GM23338 (cell line): ENCODE data around the gene PCDHA9. TPM values are rescaled to one million over a fixed set of nuclear protein-coding genes. Genes with fewer than 3 reads are reported as not detected.
"Not testable (repeated sequence)": the region's sequence is repeated elsewhere in the genome, so short reads cannot be mapped to it uniquely, and the experiment has no call there.

Source experiments
- ATAC-seq: fragments of 200-7000 bp; cut with Tn5 transposase; 3 replicates; pipeline ENCODE4 v1.9.1; 2020
- DNase-seq: peaks from one replicate; pipeline ENCODE4 v3.0.0-alpha.2; 2015; ENCODE audit warnings: low spot score
- H2AFZ ChIP-seq: fragments of 200-600 bp; sonication (generic); 2 replicates; pipeline ENCODE4 v1.8.0; 2016; ENCODE audit warnings: antibody characterized with exemption, mild to moderate bottlenecking, moderate library complexity
- H3F3A ChIP-seq: fragments of 200-600 bp; sonication (generic); replicated peaks from 2 replicates; pipeline ENCODE4 v1.8.0; 2017; ENCODE audit warnings: antibody characterized with exemption, mixed run types, low read depth
- H3K27ac ChIP-seq: fragments of 200-600 bp; sonication (generic); 2 replicates; pipeline ENCODE4 v1.6.1; 2016; ENCODE audit warnings: low read depth
- H3K27me3 ChIP-seq: fragments of 200-600 bp; sonication (generic); 2 replicates; pipeline ENCODE4 v1.8.0; 2016; ENCODE audit warnings: mild to moderate bottlenecking, mixed run types, moderate library complexity; ENCODE audit not compliant: insufficient read depth
- H3K36me3 ChIP-seq: fragments of 200-600 bp; sonication (generic); 2 replicates; pipeline ENCODE4 v1.8.0; 2016; ENCODE audit warnings: mild to moderate bottlenecking; ENCODE audit not compliant: insufficient read depth
- H3K4me1 ChIP-seq: fragments of 200-600 bp; sonication (generic); 2 replicates; pipeline ENCODE4 v1.8.0; 2016; ENCODE audit warnings: mild to moderate bottlenecking, moderate library complexity; ENCODE audit not compliant: insufficient read depth
- H3K4me2 ChIP-seq: fragments of 200-600 bp; sonication (generic); 2 replicates; pipeline ENCODE4 v1.7.1; 2017; ENCODE audit warnings: mixed run types
- H3K4me3 ChIP-seq: fragments of 200-600 bp; sonication (generic); 2 replicates; pipeline ENCODE4 v1.6.1; 2016; ENCODE audit warnings: mixed run types
- H3K79me2 ChIP-seq: fragments of 200-600 bp; sonication (generic); replicated peaks from 2 replicates; pipeline ENCODE4 v1.8.0; 2017; ENCODE audit warnings: mild to moderate bottlenecking; ENCODE audit not compliant: insufficient read depth
- H3K9me2 ChIP-seq: fragments of 200-600 bp; sonication (generic); 2 replicates; pipeline ENCODE4 v1.8.0; 2017; ENCODE audit not compliant: insufficient read depth
- H4K20me1 ChIP-seq: fragments of 200-600 bp; sonication (generic); replicated peaks from 2 replicates; pipeline ENCODE4 v1.8.0; 2017; ENCODE audit warnings: mild to moderate bottlenecking; ENCODE audit not compliant: insufficient read depth
- H3K27ac Mint-ChIP-seq: 2 replicates; pipeline ENCODE4 v1.8.0; 2020; ENCODE audit warnings: inconsistent platforms, mild to moderate bottlenecking, moderate library complexity, mixed read lengths
- H3K27me3 Mint-ChIP-seq: 3 replicates; pipeline ENCODE4 v1.8.0; 2022; ENCODE audit warnings: low read depth, mild to moderate bottlenecking, moderate library complexity, mixed read lengths, inconsistent platforms; ENCODE audit not compliant: insufficient read depth, poor library complexity
- H3K36me3 Mint-ChIP-seq: 3 replicates; pipeline ENCODE4 v1.8.0; 2021; ENCODE audit warnings: low read depth, mild to moderate bottlenecking, inconsistent platforms, moderate library complexity, mixed read lengths
- H3K4me1 Mint-ChIP-seq: 3 replicates; pipeline ENCODE4 v1.8.0; 2020; ENCODE audit warnings: mild to moderate bottlenecking, inconsistent platforms, mixed read lengths
- H3K4me3 Mint-ChIP-seq: 3 replicates; pipeline ENCODE4 v1.8.0; 2021; ENCODE audit warnings: moderate library complexity, mild to moderate bottlenecking, inconsistent platforms, mixed read lengths
- H3K9me3 Mint-ChIP-seq: 3 replicates; pipeline ENCODE4 v1.8.0; 2020; ENCODE audit warnings: moderate library complexity, mild to moderate bottlenecking, inconsistent platforms, mixed read lengths
- CREB1 ChIP-seq: fragments of 250-450 bp; sonication (Bioruptor Pico); IDR thresholded peaks from 2 replicates; pipeline ENCODE4 v1.5.0; 2020; ENCODE audit warnings: low read depth, mild to moderate bottlenecking, moderate library complexity
- ETS1 ChIP-seq: IDR thresholded peaks from 2 replicates; pipeline ENCODE4 v1.6.1; 2016; ENCODE audit warnings: antibody characterized with exemption
- EZH2 ChIP-seq: fragments of 200-600 bp; sonication (generic); IDR thresholded peaks from one replicate; pipeline ENCODE4 v1.8.0; 2017; ENCODE audit warnings: antibody characterized with exemption, mild to moderate bottlenecking, low read depth; ENCODE audit not compliant: unreplicated experiment
- JUNB ChIP-seq: IDR thresholded peaks from one replicate; pipeline ENCODE4 v1.6.1; 2016; ENCODE audit warnings: antibody characterized with exemption; ENCODE audit not compliant: unreplicated experiment
- NANOG ChIP-seq: IDR thresholded peaks from 2 replicates; pipeline ENCODE4 v1.6.1; 2016; ENCODE audit warnings: antibody characterized with exemption, borderline replicate concordance
- POLR2AphosphoS5 ChIP-seq: IDR thresholded peaks from 2 replicates; pipeline ENCODE4 v1.6.1; 2016; ENCODE audit warnings: antibody characterized with exemption, low read depth
- REST ChIP-seq: IDR thresholded peaks from one replicate; pipeline ENCODE4 v1.6.1; 2018; ENCODE audit warnings: antibody characterized with exemption; ENCODE audit not compliant: unreplicated experiment
- STAT1 ChIP-seq: IDR thresholded peaks from one replicate; pipeline ENCODE4 v1.6.1; 2016; ENCODE audit warnings: antibody characterized with exemption; ENCODE audit not compliant: unreplicated experiment
- ZNF114 ChIP-seq: fragments of 250-450 bp; sonication (Bioruptor Pico); IDR thresholded peaks from 2 replicates; pipeline ENCODE4 v1.5.0; 2020; ENCODE audit warnings: mild to moderate bottlenecking, moderate library complexity
- ZNF331 ChIP-seq: fragments of 250-450 bp; sonication (Bioruptor Pico); IDR thresholded peaks from 2 replicates; pipeline ENCODE4 v1.5.0; 2020; ENCODE audit warnings: low read depth, mild to moderate bottlenecking, moderate library complexity
- ZNF462 ChIP-seq: fragments of 250-450 bp; sonication (Bioruptor Pico); IDR thresholded peaks from 2 replicates; pipeline ENCODE4 v1.5.0; 2020; ENCODE audit warnings: mild to moderate bottlenecking, moderate library complexity
- polyA plus RNA-seq: library from polyadenylated mRNA; unstranded; fragments of >200 nt; fragmentation: Nextera tagmentation; extraction: Ambion mirVana; gene quantifications from 2 replicates; pipeline ENCODE4 v1.2.1, GENCODE V29; 2016
- total RNA-seq: library from RNA; depleted of rRNA; stranded (reverse); fragments of >200 nt; shearing (Covaris generic); gene quantifications from 2 replicates; pipeline ENCODE4 v1.2.3, GENCODE V29; 2014

PCDHA9 gene
- total and polyA plus RNA-seq, 2 experiments from 2014 or later = 1.6 to 3.3 TPM

- not testable (repeated sequence) for H3K9me2 ChIP-seq, H2AFZ ChIP-seq
- peak overlapping the region; percentile 79; the same call in 1 of the 2 replicates for H3K4me2 ChIP-seq
Measured at GRCh38 chr5:140808241-140808888, 39.8 kb upstream of the PCDHA9 start.

GRCh38 chr5:140808889-140809291 is 39.3 kb upstream of the PCDHA9 start:
- H3K9me3 Mint-ChIP-seq = peaks cover 9% of the 10 kb centered on the region
- no peaks in the 10 kb centered on the region for H3K79me2 ChIP-seq
- no peak overlapping the region for H3K4me3 ChIP-seq
- no peak overlapping the region for H3K4me2 ChIP-seq
- H3K9me2 ChIP-seq = no peaks in the 10 kb centered on the region
- H3K36me3 Mint-ChIP-seq = peaks cover 19% of the 10 kb centered on the region
- H3K4me3 Mint-ChIP-seq = 0 out of 3 replicates have a peak overlapping the region, but pooled peaks have one; percentile 17
- no peaks in the 10 kb centered on the region for H3K27me3 Mint-ChIP-seq
- H3K36me3 ChIP-seq = no peaks in the 10 kb centered on the region
- no peak overlapping the region for H3K27ac Mint-ChIP-seq
- H3K4me1 Mint-ChIP-seq = peaks cover 7% of the 10 kb centered on the region
- DNase-seq (no peak), ATAC-seq (no peak)
- H3K27ac ChIP-seq = no peak overlapping the region
- H2AFZ ChIP-seq = no peak overlapping the region
- H3K27me3 ChIP-seq = no peaks in the 10 kb centered on the region
- H3K4me1 ChIP-seq = 0 out of 2 replicates have a peak, but pooled peaks cover 3% of the 10 kb centered on the region
- no peaks in the 10 kb centered on the region for H3F3A ChIP-seq
- no peaks in the 10 kb centered on the region for H4K20me1 ChIP-seq
- TF ChIP-seq EZH2 (no peak), STAT1 (no peak), REST (no peak), POLR2AphosphoS5 (no peak), ZNF331 (CRISPR knock-in tag) (no peak), ETS1 (no peak), CREB1 (CRISPR knock-in tag) (no peak), ZNF462 (no peak), NANOG (no peak), ZNF114 (CRISPR knock-in tag) (no peak), JUNB (no peak)

More at GRCh38 chr5:140808241-140808888, 39.8 kb upstream of the PCDHA9 start:
- not testable (repeated sequence) for H3K4me1 ChIP-seq, H3K79me2 ChIP-seq, ATAC-seq, H3K27ac Mint-ChIP-seq, H3K27me3 ChIP-seq, DNase-seq, H3K27me3 Mint-ChIP-seq, H3K27ac ChIP-seq, H3F3A ChIP-seq, H3K36me3 ChIP-seq, H4K20me1 ChIP-seq, H3K4me3 ChIP-seq, H3K4me1 Mint-ChIP-seq
- Mint-ChIP-seq H3K4me3 (peak overlapping the region; percentile 93; the same call in 1 of the 3 replicates), H3K36me3 (peaks cover 24% of the 10 kb centered on the region), H3K9me3 (peaks cover 11% of the 10 kb centered on the region)
